AG04449 (cell line): ENCODE results near the gene MAB21L3.
A peak's percentile ranks its signal among the peaks of the same experiment; 100 is the strongest.

Source experiments
- CTCF ChIA-PET: fragments of 350-600 bp; formaldehyde crosslinking; extraction: SDS; loops from one replicate; lab custom pipeline; 2021; ENCODE audit warnings: antibody characterized with exemption; lab: Yijun Ruan, JAX
- POLR2A ChIA-PET: fragments of 400-600, 350-600 bp; formaldehyde crosslinking; extraction: SDS; loops from one replicate; lab custom pipeline; 2020; ENCODE audit warnings: antibody characterized with exemption, inconsistent platforms; lab: Yijun Ruan, JAX
- DNase-seq: peaks from one replicate; pipeline ENCODE4 v3.0.0-alpha.2; 2010; ENCODE audit warnings: low read depth, low spot score
- H3K4me3 ChIP-seq: 2 replicates; pipeline ENCODE4 v1.5.1; 2011; ENCODE audit warnings: low read depth, mild to moderate bottlenecking, control low read depth, low read length
- CTCF ChIP-seq: IDR thresholded peaks from one replicate; pipeline ENCODE4 v1.5.1; 2011; ENCODE audit warnings: mild to moderate bottlenecking, moderate library complexity, low read length, control low read depth, inconsistent platforms; ENCODE audit not compliant: insufficient read depth; ENCODE audit errors: missing control alignments

The MAB21L3 gene

DNA sequence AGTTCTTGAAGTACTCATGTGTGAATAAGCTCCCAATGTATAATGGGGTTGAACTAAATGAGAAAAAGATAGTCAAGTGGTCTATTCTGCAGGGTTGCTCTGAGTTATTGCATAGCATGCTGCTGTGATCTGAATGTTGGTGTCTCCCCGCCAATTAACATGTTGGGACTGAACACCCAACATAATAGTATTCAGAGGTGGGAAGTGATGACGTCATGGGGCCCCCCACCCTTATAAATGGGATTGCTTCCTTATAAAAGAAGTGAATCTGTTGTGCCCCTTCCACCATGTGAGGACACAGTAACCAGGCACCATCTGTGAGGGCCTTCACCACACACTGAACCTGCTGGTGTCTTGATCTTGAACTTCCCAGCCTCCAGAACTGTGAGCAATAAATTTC lies 50.2 kb downstream of the MAB21L3 start:
- POLR2A ChIA-PET, result no interaction called here
- no peak for TF ChIP-seq CTCF
- no peak overlapping the region for H3K4me3 ChIP-seq
- no peak for DNase-seq
- CTCF ChIA-PET, result interaction anchor here (1.2 to 1.6 kb wide), 2 partner anchors 9 to 324 kb away, joined by 4 to 6 read pairs; no protein-coding TSS in a partner anchor

DNA sequence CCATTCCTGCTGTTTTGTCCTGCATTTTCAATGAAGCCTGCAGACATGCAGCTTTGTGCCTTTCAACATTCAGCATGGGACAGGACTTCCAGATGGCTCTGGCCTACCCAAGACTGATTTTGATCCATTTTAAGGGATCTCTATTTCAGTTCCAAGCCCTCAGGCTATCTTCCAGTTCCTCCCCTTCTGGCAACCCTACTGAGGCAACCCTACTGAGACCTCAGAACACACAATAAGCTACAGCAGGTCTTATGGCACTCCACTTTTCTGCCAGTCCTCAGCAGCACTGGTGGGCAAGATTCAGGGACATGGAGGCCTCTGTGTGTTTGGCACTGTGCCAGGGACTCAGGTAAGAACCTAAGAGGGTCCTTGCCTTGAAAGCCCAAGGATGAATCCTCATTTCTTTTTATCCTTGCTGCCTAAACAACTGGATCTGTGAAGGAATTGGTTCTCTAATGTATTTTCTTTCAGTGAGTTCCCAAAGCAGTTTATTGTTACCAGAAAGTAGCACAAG lies 50.7 kb downstream of the MAB21L3 start:
- CTCF ChIA-PET, result interaction anchor here (1.2 to 1.6 kb wide), 2 partner anchors 10 to 324 kb away, joined by 4 to 6 read pairs; no protein-coding TSS in a partner anchor

DNA sequence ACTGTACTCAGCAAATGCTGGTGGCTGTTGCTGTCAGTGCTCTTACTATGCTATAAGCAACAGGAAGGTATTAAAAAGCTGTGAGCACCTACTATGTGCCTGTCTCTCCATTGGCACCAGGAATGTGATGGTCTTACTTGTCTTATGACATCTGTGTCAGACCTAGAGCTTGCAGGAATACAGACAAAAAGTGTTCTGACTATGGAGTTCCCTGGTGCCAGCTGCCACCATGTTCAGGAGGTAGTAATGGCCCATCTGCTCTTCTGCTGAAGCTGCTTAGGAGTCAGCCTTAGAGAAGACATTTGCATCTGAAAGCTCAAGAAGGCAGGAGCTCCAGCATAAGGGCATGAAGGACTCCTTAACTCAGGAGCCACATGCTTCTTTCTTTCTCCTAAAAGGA lies 52.3 kb downstream of the MAB21L3 start:
- H3K4me3 ChIP-seq, result no peak overlapping the region
- no peak for DNase-seq
- no peak for TF ChIP-seq CTCF
- CTCF ChIA-PET, result interaction anchor here (1.2 kb wide), 2 partner anchors 10 to 11 kb away, joined by 3 to 5 read pairs; no protein-coding TSS in a partner anchor
- POLR2A ChIA-PET, result no interaction called here

More for the DNA sequence above, 50.7 kb downstream of the MAB21L3 start:
- POLR2A ChIA-PET, result no interaction called here
- no peak for TF ChIP-seq CTCF
- no peak overlapping the region for H3K4me3 ChIP-seq
- no peak for DNase-seq

GRCh38 chr1:116164150-116164549 lies 53.0 kb downstream of the MAB21L3 start:
- CTCF ChIA-PET, result interaction anchor here (1.2 kb wide), 2 partner anchors 11 to 12 kb away, joined by 3 to 5 read pairs; no protein-coding TSS in a partner anchor
- DNase-seq, result no peak
- POLR2A ChIA-PET, result no interaction called here
- no peak for TF ChIP-seq CTCF
- H3K4me3 ChIP-seq, result peak overlapping the region; percentile 36

GRCh38 chr1:116164604-116165368 lies 53.6 kb downstream of the MAB21L3 start:
- TF ChIP-seq CTCF, result no peak
- ChIA-PET CTCF (interaction anchor here (1.2 to 2.8 kb wide), 4 partner anchors 11 to 26 kb away, joined by 3 to 14 read pairs (median 8); no protein-coding TSS in a partner anchor), POLR2A (no interaction called here)
- no peak overlapping the region for H3K4me3 ChIP-seq
- DNase-seq, result no peak

GRCh38 chr1:116165572-116165971 lies 54.4 kb downstream of the MAB21L3 start:
- TF ChIP-seq CTCF, result no peak
- ChIA-PET POLR2A (no interaction called here), CTCF (interaction anchor here (0.8 to 2.8 kb wide), 7 partner anchors 12 to 319 kb away, joined by 3 to 14 read pairs (median 4); no protein-coding TSS in a partner anchor)
- DNase-seq, result no peak
- no peak overlapping the region for H3K4me3 ChIP-seq
